Stomach (tissue), 4 donors: Measurements from ENCODE around the gene NFKBIB.

Experiments
- EP300 ChIP-seq: sonication (generic); formaldehyde crosslinking; IDR thresholded peaks from one replicate; pipeline ENCODE4 v1.6.1; 2017; ENCODE audit warnings: antibody characterized with exemption
- POLR2A ChIP-seq, 4 donors: fragments of 450-650 bp; IDR thresholded peaks; one replicate each; pipeline ENCODE4 v1.6.1; 2016; ENCODE audit warnings: antibody characterized with exemption in 4 of 4, control low read depth in 2 of 4, mild to moderate bottlenecking in 1 of 4, moderate library complexity in 1 of 4
- POLR2AphosphoS5 ChIP-seq, 3 donors: sonication (generic); formaldehyde crosslinking; IDR thresholded peaks; one replicate each; pipeline ENCODE4 v1.6.1; 2016; ENCODE audit warnings: antibody characterized with exemption in 3 of 3
- TF ChIP-seq, protein P1 (sequence below), 7 experiments: fragments of 450-650 bp in 4 of 7; fragments of 200-600 bp in 3 of 7; sonication (generic) in 3 of 7; IDR thresholded peaks; one replicate each; pipeline ENCODE4 v1.5.1; 2016 to 2019; ENCODE audit warnings: antibody characterized with exemption in 7 of 7, control low read depth in 2 of 7, mild to moderate bottlenecking in 1 of 7

GRCh38 chr19:38918526-38918925 is 18.8 kb downstream of the NFKBIB start:
- TF ChIP-seq, protein P1, sequence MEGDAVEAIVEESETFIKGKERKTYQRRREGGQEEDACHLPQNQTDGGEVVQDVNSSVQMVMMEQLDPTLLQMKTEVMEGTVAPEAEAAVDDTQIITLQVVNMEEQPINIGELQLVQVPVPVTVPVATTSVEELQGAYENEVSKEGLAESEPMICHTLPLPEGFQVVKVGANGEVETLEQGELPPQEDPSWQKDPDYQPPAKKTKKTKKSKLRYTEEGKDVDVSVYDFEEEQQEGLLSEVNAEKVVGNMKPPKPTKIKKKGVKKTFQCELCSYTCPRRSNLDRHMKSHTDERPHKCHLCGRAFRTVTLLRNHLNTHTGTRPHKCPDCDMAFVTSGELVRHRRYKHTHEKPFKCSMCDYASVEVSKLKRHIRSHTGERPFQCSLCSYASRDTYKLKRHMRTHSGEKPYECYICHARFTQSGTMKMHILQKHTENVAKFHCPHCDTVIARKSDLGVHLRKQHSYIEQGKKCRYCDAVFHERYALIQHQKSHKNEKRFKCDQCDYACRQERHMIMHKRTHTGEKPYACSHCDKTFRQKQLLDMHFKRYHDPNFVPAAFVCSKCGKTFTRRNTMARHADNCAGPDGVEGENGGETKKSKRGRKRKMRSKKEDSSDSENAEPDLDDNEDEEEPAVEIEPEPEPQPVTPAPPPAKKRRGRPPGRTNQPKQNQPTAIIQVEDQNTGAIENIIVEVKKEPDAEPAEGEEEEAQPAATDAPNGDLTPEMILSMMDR (IDR thresholded peaks at IDR 0.05) = no peak
- no peak for TF ChIP-seq POLR2AphosphoS5 (IDR thresholded peaks at IDR 0.05)
- TF ChIP-seq POLR2A (IDR thresholded peaks at IDR 0.05) = no peak
- TF ChIP-seq EP300 = no peak
